SK-N-SH (cell line): ENCODE results near the gene CBR1.

Experiments used
- CTCF ChIP-seq: fragments of 200-600 bp; sonication (generic); IDR thresholded peaks from 2 replicates; pipeline ENCODE4 v1.6.1; 2017; ENCODE audit warnings: antibody characterized with exemption, mild to moderate bottlenecking, moderate library complexity
- EP300 ChIP-seq, 2 experiments: IDR thresholded peaks; 2 replicates each; pipeline versions ENCODE4 v1.4.0 to v1.6.1; 2012; ENCODE audit warnings: borderline replicate concordance in 1 of 2, low read depth in 1 of 2, low read length in 1 of 2
- EZH2phosphoT487 ChIP-seq: fragments of 200-600 bp; sonication (generic); IDR thresholded peaks from 2 replicates; pipeline ENCODE4 v1.6.1; 2017; ENCODE audit warnings: low read depth, mixed run types, mild to moderate bottlenecking, antibody characterized with exemption, moderate library complexity, borderline replicate concordance
- FOXM1 ChIP-seq: IDR thresholded peaks from 2 replicates; pipeline ENCODE4 v1.4.0; 2012; ENCODE audit warnings: low read depth, mild to moderate bottlenecking
- RAD21 ChIP-seq: IDR thresholded peaks from 2 replicates; pipeline ENCODE4 v1.6.1; 2012; ENCODE audit warnings: mild to moderate bottlenecking, low read length
- YY1 ChIP-seq: IDR thresholded peaks from 2 replicates; pipeline ENCODE4 v1.4.0; 2012; ENCODE audit warnings: low read depth, mild to moderate bottlenecking
- TF ChIP-seq, protein P1 (sequence below): IDR thresholded peaks from 2 replicates; pipeline ENCODE4 v1.6.1; 2012; ENCODE audit warnings: mild to moderate bottlenecking, low read depth, low read length, moderate library complexity
- TF ChIP-seq, protein P2 (sequence below): IDR thresholded peaks from 2 replicates; pipeline ENCODE4 v1.4.0; 2012; ENCODE audit warnings: low read depth

GRCh38 chr21:36052860-36053714 lies 16.7 kb upstream of the CBR1 start:
- no peak for TF ChIP-seq EZH2phosphoT487
- TF ChIP-seq CTCF, result no peak
- TF ChIP-seq EP300 (IDR thresholded peaks at IDR 0.05; ENCODE audit: borderline replicate concordance in 1 of 2, low read depth in 1 of 2, low read length in 1 of 2), result no peak
- TF ChIP-seq YY1, result no peak
- TF ChIP-seq, protein P1, sequence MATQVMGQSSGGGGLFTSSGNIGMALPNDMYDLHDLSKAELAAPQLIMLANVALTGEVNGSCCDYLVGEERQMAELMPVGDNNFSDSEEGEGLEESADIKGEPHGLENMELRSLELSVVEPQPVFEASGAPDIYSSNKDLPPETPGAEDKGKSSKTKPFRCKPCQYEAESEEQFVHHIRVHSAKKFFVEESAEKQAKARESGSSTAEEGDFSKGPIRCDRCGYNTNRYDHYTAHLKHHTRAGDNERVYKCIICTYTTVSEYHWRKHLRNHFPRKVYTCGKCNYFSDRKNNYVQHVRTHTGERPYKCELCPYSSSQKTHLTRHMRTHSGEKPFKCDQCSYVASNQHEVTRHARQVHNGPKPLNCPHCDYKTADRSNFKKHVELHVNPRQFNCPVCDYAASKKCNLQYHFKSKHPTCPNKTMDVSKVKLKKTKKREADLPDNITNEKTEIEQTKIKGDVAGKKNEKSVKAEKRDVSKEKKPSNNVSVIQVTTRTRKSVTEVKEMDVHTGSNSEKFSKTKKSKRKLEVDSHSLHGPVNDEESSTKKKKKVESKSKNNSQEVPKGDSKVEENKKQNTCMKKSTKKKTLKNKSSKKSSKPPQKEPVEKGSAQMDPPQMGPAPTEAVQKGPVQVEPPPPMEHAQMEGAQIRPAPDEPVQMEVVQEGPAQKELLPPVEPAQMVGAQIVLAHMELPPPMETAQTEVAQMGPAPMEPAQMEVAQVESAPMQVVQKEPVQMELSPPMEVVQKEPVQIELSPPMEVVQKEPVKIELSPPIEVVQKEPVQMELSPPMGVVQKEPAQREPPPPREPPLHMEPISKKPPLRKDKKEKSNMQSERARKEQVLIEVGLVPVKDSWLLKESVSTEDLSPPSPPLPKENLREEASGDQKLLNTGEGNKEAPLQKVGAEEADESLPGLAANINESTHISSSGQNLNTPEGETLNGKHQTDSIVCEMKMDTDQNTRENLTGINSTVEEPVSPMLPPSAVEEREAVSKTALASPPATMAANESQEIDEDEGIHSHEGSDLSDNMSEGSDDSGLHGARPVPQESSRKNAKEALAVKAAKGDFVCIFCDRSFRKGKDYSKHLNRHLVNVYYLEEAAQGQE, result no peak
- no peak for TF ChIP-seq FOXM1
- TF ChIP-seq RAD21, result no peak
- TF ChIP-seq, protein P2, sequence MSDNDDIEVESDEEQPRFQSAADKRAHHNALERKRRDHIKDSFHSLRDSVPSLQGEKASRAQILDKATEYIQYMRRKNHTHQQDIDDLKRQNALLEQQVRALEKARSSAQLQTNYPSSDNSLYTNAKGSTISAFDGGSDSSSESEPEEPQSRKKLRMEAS, result no peak
